Lower lobe of right lung (tissue), 2 donors: ENCODE measurements around the gene GBP7. TPM values are rescaled to one million over a fixed set of nuclear protein-coding genes. Genes with fewer than 3 reads are reported as not detected.

Source experiments
- ATAC-seq, 2 donors: fragments of 200-7000 bp; cut with Tn5 transposase; one replicate each; pipeline ENCODE4 v1.9.1; 2020 to 2022; ENCODE audit warnings: mild to moderate bottlenecking in 2 of 2, moderate library complexity in 2 of 2
- DNase-seq: peaks from one replicate; pipeline ENCODE4 v3.0.0-alpha.2; 2020
- H3K27ac ChIP-seq: fragments of 200-600 bp; one replicate; pipeline ENCODE4 v1.8.0; 2022
- H3K27me3 ChIP-seq: fragments of 200-600 bp; one replicate; pipeline ENCODE4 v1.8.0; 2022; ENCODE audit warnings: low read depth
- H3K36me3 ChIP-seq: fragments of 200-600 bp; one replicate; pipeline ENCODE4 v1.8.0; 2022; ENCODE audit warnings: mild to moderate bottlenecking
- H3K4me1 ChIP-seq: fragments of 200-600 bp; one replicate; pipeline ENCODE4 v1.8.0; 2022
- H3K4me3 ChIP-seq: fragments of 200-600 bp; one replicate; pipeline ENCODE4 v1.8.0; 2022; ENCODE audit warnings: mild to moderate bottlenecking
- H3K9me3 ChIP-seq: fragments of 200-600 bp; one replicate; pipeline ENCODE4 v1.8.0; 2022
- intact Hi-C: fragments of 100-400 bp; cut with DNase I; formaldehyde crosslinking; loops from one replicate; pipeline ENCODE4 v1.11.0; 2022
- total RNA-seq: library from RNA; stranded (reverse); fragmentation: NEBNext Ultra II Directional; extraction: Animal tissue kit (Norgen Biotek cat#: 25700); gene quantifications from one replicate; pipeline ENCODE4 v1.2.1, GENCODE V29; 2021
- TF ChIP-seq, protein P1 (sequence below): fragments of 200-600 bp; IDR thresholded peaks from one replicate; pipeline ENCODE4 v1.8.0; 2022; ENCODE audit warnings: antibody characterized with exemption, mild to moderate bottlenecking
- donor health status: DM: no; HTN: yes; CAD: no; lungs with severe emphysema.

Gene GBP7
- total RNA-seq, 1 donor from 2014 or later: not detected

DNA sequence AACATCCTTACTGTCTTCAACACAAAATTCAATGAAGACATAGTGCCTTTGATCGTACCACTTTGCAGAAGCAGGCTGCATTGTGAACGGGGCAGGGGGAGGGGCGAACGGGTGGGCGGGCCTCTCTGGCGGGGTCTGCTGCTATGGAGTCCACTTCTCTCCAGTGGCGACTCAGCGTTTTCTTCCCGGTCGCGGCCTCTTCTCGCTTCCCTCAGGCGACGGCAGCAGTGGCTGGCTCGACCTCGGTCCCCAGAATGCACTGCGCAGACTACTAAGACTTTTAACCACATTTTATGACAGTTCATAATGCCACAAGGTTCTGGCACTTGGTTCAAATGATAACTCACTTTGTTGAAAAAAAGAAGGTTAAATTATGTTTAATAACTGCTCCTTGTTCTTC lies 71.1 kb downstream of the GBP7 start:
- Histone ChIP-seq H3K36me3 (peaks cover 52% of the 10 kb centered on the region), H3K27ac (no peak overlapping the region), H3K9me3 (no peaks in the 10 kb centered on the region), H3K27me3 (no peaks in the 10 kb centered on the region), H3K4me3 (no peak overlapping the region), H3K4me1 (no peaks in the 10 kb centered on the region)
- intact Hi-C loops: no loop called here
- DNase-seq (no peak), ATAC-seq (no peak)
- TF ChIP-seq, protein P1, sequence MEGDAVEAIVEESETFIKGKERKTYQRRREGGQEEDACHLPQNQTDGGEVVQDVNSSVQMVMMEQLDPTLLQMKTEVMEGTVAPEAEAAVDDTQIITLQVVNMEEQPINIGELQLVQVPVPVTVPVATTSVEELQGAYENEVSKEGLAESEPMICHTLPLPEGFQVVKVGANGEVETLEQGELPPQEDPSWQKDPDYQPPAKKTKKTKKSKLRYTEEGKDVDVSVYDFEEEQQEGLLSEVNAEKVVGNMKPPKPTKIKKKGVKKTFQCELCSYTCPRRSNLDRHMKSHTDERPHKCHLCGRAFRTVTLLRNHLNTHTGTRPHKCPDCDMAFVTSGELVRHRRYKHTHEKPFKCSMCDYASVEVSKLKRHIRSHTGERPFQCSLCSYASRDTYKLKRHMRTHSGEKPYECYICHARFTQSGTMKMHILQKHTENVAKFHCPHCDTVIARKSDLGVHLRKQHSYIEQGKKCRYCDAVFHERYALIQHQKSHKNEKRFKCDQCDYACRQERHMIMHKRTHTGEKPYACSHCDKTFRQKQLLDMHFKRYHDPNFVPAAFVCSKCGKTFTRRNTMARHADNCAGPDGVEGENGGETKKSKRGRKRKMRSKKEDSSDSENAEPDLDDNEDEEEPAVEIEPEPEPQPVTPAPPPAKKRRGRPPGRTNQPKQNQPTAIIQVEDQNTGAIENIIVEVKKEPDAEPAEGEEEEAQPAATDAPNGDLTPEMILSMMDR: no peak

DNA sequence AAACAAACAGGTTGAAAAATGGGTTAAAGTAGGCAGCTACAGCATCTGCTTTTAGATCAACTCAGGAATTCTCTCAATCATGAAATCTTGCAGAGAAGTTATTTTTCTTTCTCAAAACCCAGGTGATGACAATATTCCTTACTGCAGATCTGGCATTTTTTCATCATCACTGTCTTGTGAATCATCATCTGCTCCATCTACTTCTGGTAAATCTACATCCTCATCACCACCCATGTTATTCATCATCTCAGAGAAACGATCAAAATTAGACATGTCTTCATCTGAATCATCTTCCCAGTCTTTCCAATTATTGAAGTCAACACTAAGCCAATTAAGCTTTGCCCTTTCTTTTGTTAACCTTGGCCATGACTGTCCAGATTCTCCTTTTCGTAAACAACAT lies 71.7 kb downstream of the GBP7 start:
- ATAC-seq (no peak), DNase-seq (no peak)
- Histone ChIP-seq H3K27me3 (no peaks in the 10 kb centered on the region), H3K4me1 (no peaks in the 10 kb centered on the region), H3K9me3 (no peaks in the 10 kb centered on the region), H3K27ac (no peak overlapping the region), H3K36me3 (peaks cover 47% of the 10 kb centered on the region), H3K4me3 (no peak overlapping the region)
- TF ChIP-seq, protein P1: no peak
- intact Hi-C loops: no loop called here

GRCh38 chr1:89102021-89102420 lies 73.8 kb downstream of the GBP7 start:
- Histone ChIP-seq H3K9me3 (no peaks in the 10 kb centered on the region), H3K36me3 (peaks cover 25% of the 10 kb centered on the region), H3K27ac (no peak overlapping the region), H3K4me1 (no peaks in the 10 kb centered on the region), H3K4me3 (no peak overlapping the region), H3K27me3 (no peaks in the 10 kb centered on the region)
- DNase-seq (no peak), ATAC-seq (no peak)
- TF ChIP-seq, protein P1: no peak
- intact Hi-C loops: no loop called here

DNA sequence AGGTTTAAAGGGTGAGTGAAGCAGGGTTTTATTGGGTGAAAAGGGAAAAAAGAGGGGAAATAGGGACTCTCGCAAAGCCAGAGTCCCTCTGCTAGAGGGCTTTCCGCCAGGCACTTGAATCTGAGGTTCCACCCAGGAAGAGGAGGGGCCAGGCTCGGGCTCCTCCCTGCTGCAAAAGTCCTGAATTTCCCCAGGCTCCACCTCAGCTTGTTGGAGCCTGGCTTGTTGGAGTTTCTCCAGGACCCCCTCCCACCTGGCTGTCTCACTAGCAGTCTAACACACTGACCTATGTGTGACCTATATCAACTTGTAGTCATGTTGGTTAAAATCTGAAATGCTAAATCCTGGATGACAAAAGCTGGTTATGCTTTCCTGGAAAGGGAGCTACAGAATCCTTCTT lies 75.4 kb downstream of the GBP7 start:
- H3K4me3 ChIP-seq: no peak overlapping the region
- ATAC-seq: no peak
- H3K4me1 ChIP-seq: no peaks in the 10 kb centered on the region
- peaks cover 9% of the 10 kb centered on the region for H3K36me3 ChIP-seq
- DNase-seq: no peak
- H3K27ac ChIP-seq: no peak overlapping the region
- intact Hi-C loops: no loop called here
- H3K27me3 ChIP-seq: no peaks in the 10 kb centered on the region
- H3K9me3 ChIP-seq: no peaks in the 10 kb centered on the region
- TF ChIP-seq, protein P1: no peak

DNA sequence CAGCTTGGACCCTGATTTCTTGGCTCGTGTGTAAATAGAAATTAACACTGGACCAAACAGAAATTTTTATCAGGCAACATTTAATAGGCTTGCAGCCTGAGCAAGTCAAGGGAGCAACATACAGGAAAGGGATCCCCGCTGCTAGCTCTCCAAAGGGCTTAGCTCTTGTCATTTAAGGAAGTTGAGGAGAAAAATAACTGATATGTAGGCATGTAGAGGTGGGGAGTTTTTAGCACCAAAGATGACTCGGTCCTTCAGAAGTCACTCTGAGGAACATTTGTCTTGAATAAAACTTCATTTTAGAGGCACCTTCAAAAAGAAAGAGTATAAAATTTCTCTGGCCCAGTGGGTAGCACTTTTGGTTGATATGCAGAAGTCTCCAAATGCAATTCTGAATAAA lies 76.9 kb downstream of the GBP7 start:
- Histone ChIP-seq H3K9me3 (no peaks in the 10 kb centered on the region), H3K4me1 (no peaks in the 10 kb centered on the region), H3K27ac (no peak overlapping the region), H3K4me3 (no peak overlapping the region), H3K36me3 (no peaks in the 10 kb centered on the region), H3K27me3 (no peaks in the 10 kb centered on the region)
- ATAC-seq (no peak), DNase-seq (no peak)
- intact Hi-C loops: no loop called here
- TF ChIP-seq, protein P1: no peak

DNA sequence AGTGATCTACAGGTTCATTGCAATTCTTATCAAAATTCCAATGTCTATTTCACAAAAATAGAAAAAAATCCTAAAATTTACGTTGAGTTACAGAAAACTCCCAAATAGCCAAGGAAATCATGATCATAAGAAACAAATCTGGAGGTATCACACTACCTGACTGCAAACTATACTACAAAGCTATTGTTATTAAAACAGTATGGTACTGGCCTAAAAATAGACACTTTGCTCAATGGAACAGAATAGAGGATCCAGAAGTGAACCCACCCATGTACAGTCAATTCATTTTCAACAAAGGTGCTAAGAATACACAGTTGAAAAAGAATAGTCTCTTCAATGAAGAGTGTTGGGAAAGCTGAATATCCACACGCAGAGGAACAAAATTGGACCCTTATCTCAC lies 80.1 kb downstream of the GBP7 start:
- no peak overlapping the region for H3K4me3 ChIP-seq
- H3K4me1 ChIP-seq: no peaks in the 10 kb centered on the region
- H3K9me3 ChIP-seq: no peaks in the 10 kb centered on the region
- no peak for DNase-seq
- TF ChIP-seq, protein P1: no peak
- intact Hi-C loops: no loop called here
- no peaks in the 10 kb centered on the region for H3K36me3 ChIP-seq
- no peaks in the 10 kb centered on the region for H3K27me3 ChIP-seq
- no peak for ATAC-seq
- H3K27ac ChIP-seq: no peak overlapping the region
